ENCODE data around the gene ENDOV.

Gene ENDOV

GRCh38 chr17:80415626-80416137, 715 bp downstream of the ENDOV start:
- H3K4me3 ChIP-seq (ENCODE audit: low read length), result peak overlapping the region; percentile 85
- H3K36me3 ChIP-seq (replicated peaks; ENCODE audit: low read depth, low read length), result no peaks in the 10 kb centered on the region
- peaks cover 33% of the 10 kb centered on the region for H3K4me1 ChIP-seq (ENCODE audit: low read length)
- TF ChIP-seq CTCF (IDR thresholded peaks at IDR 0.05; ENCODE audit: low read depth, low read length), result no peak
- no peak for TF ChIP-seq EZH2phosphoT487 (IDR thresholded peaks at IDR 0.05; ENCODE audit: low read depth)
- H2AFZ ChIP-seq (ENCODE audit: low read depth, low read length), result peak overlapping the region; percentile 60; the same call in 1 of the 2 replicates
- H3K9ac ChIP-seq (ENCODE audit: low read length), result peak overlapping the region; percentile 64
- H3K79me2 ChIP-seq (ENCODE audit: low read length), result peaks cover 4% of the 10 kb centered on the region
- no peaks in the 10 kb centered on the region for H3K9me3 ChIP-seq (ENCODE audit: insufficient read depth, low read length)
- peaks cover 12% of the 10 kb centered on the region; the same call in 1 of the 2 replicates for H3K27me3 ChIP-seq (ENCODE audit: low read depth, low read length)
- 0 out of 2 replicates have a peak overlapping the region, but pooled peaks have one; percentile 44 for H3K27ac ChIP-seq (ENCODE audit: low read length)
- peak overlapping the region; percentile 77 for H3K4me2 ChIP-seq (ENCODE audit: low read length)
- no peaks in the 10 kb centered on the region; the same call in 1 of the 2 replicates for H4K20me1 ChIP-seq (ENCODE audit: insufficient read depth, low read length)

GRCh38 chr17:80416260-80416939, 1.4 kb downstream of the ENDOV start:
- H3K4me1 ChIP-seq (ENCODE audit: low read length), result peaks cover 33% of the 10 kb centered on the region
- H3K9ac ChIP-seq (ENCODE audit: low read length), result no peak overlapping the region
- no peaks in the 10 kb centered on the region for H3K36me3 ChIP-seq (replicated peaks; ENCODE audit: low read depth, low read length)
- no peaks in the 10 kb centered on the region for H3K9me3 ChIP-seq (ENCODE audit: insufficient read depth, low read length)
- peak overlapping the region; percentile 77; the same call in 1 of the 2 replicates for H3K4me2 ChIP-seq (ENCODE audit: low read length)
- no peak overlapping the region for H3K27ac ChIP-seq (ENCODE audit: low read length)
- H3K4me3 ChIP-seq (ENCODE audit: low read length), result no peak overlapping the region
- H2AFZ ChIP-seq (ENCODE audit: low read depth, low read length), result no peak overlapping the region
- peaks cover 12% of the 10 kb centered on the region; the same call in 1 of the 2 replicates for H3K27me3 ChIP-seq (ENCODE audit: low read depth, low read length)
- H4K20me1 ChIP-seq (ENCODE audit: insufficient read depth, low read length), result no peaks in the 10 kb centered on the region; the same call in 1 of the 2 replicates
- TF ChIP-seq EZH2phosphoT487 (IDR thresholded peaks at IDR 0.05; ENCODE audit: low read depth) (no peak), CTCF (IDR thresholded peaks at IDR 0.05; ENCODE audit: low read depth, low read length) (no peak)
- H3K79me2 ChIP-seq (ENCODE audit: low read length), result peaks cover 4% of the 10 kb centered on the region

GRCh38 chr17:80416940-80417293, 1.9 kb downstream of the ENDOV start:
- TF ChIP-seq CTCF (IDR thresholded peaks at IDR 0.05; ENCODE audit: low read depth, low read length), result no peak
- TF ChIP-seq EZH2phosphoT487 (IDR thresholded peaks at IDR 0.05; ENCODE audit: low read depth), result no peak

GRCh38 chr17:80418589-80418988, 3.6 kb downstream of the ENDOV start:
- Histone ChIP-seq H3K4me3 (ENCODE audit: low read length) (no peak overlapping the region), H3K27me3 (ENCODE audit: low read depth, low read length) (peaks cover 10% of the 10 kb centered on the region; the same call in 1 of the 2 replicates), H2AFZ (ENCODE audit: low read depth, low read length) (no peak overlapping the region), H3K9ac (ENCODE audit: low read length) (no peak overlapping the region), H3K36me3 (replicated peaks; ENCODE audit: low read depth, low read length) (no peaks in the 10 kb centered on the region), H3K27ac (ENCODE audit: low read length) (no peak overlapping the region), H3K9me3 (ENCODE audit: insufficient read depth, low read length) (no peaks in the 10 kb centered on the region), H3K4me1 (ENCODE audit: low read length) (peaks cover 13% of the 10 kb centered on the region; the same call in 1 of the 2 replicates), H3K79me2 (ENCODE audit: low read length) (peaks cover 4% of the 10 kb centered on the region), H3K4me2 (ENCODE audit: low read length) (no peak overlapping the region), H4K20me1 (ENCODE audit: insufficient read depth, low read length) (no peaks in the 10 kb centered on the region; the same call in 1 of the 2 replicates)
- no peak for TF ChIP-seq CTCF (IDR thresholded peaks at IDR 0.05; ENCODE audit: low read depth, low read length)

More at GRCh38 chr17:80416940-80417293, 1.9 kb downstream of the ENDOV start:
- Histone ChIP-seq H3K36me3 (replicated peaks; ENCODE audit: low read depth, low read length) (no peaks in the 10 kb centered on the region), H4K20me1 (ENCODE audit: insufficient read depth, low read length) (no peaks in the 10 kb centered on the region; the same call in 1 of the 2 replicates), H3K79me2 (ENCODE audit: low read length) (peaks cover 4% of the 10 kb centered on the region), H3K4me3 (ENCODE audit: low read length) (no peak overlapping the region), H2AFZ (ENCODE audit: low read depth, low read length) (no peak overlapping the region), H3K4me2 (ENCODE audit: low read length) (no peak overlapping the region), H3K9ac (ENCODE audit: low read length) (no peak overlapping the region), H3K27ac (ENCODE audit: low read length) (no peak overlapping the region), H3K9me3 (ENCODE audit: insufficient read depth, low read length) (no peaks in the 10 kb centered on the region), H3K4me1 (ENCODE audit: low read length) (peaks cover 28% of the 10 kb centered on the region), H3K27me3 (ENCODE audit: low read depth, low read length) (peaks cover 12% of the 10 kb centered on the region; the same call in 1 of the 2 replicates)

All from OCI-LY3 (cell line).